K562 treated with DMSO at 1 percent for 12 hours (cell line): ENCODE results near the gene SNCB. TPM values are rescaled to one million over a fixed set of nuclear protein-coding genes. Genes with fewer than 3 reads are reported as not detected.

ENCODE experiments used
- total RNA-seq: library from RNA; unstranded; fragments of 300-600 nt; gene quantifications from 2 replicates; pipeline ENCODE4 v1.2.3, GENCODE V29; 2022; ENCODE audit not compliant: insufficient read depth

The SNCB gene
- total RNA-seq = not detected in 2 replicates

DNA sequence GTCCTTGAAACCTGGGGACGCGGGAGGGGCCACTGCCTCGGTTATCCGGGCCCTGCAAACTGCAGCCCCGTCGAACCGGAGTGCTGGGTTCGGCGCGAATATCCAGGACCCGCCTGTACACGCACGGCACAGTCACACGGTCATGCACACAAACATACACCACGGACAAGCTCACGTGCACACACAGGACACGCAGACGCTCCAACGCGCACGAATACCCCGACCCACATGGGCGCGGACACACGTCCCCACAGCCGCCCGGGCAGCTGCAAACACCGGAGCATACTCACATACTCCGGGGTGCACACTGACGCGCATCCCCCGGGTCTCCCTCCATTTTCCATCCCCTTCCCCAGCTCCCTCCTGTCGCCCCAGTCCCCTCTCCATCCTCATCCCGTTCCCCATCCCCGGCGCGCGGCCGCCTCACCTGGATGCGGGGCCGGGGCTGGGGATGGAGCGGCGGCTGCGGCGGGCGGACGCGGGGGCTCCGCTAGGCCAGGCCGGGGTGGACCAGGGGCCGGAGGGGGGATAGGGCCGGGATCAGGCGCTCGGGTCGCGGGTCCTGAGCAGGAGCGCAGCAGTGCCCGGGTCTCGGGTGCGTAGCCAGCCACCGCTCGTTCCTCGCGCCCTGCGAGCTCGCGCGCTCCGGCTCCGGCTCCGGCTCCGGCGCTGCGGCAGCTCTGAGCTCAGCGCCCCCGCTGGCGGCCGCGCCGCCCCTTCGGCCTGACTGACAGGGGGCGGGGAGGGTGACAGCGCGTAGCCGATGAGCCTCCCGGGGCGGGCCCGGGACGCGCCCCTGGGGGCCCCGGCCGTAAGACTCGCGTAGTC is at the start of gene SNCB, which contains the start of gene EIF4E1B:
SNCB (minus strand) TSS at position 682 of the 828 bp plus-strand sequence. CDS start 880 bp downstream, outside the sequence.
EIF4E1B (plus strand) TSS at position 823 of the 828 bp plus-strand sequence. CDS start 12,113 bp downstream, outside the sequence.

DNA sequence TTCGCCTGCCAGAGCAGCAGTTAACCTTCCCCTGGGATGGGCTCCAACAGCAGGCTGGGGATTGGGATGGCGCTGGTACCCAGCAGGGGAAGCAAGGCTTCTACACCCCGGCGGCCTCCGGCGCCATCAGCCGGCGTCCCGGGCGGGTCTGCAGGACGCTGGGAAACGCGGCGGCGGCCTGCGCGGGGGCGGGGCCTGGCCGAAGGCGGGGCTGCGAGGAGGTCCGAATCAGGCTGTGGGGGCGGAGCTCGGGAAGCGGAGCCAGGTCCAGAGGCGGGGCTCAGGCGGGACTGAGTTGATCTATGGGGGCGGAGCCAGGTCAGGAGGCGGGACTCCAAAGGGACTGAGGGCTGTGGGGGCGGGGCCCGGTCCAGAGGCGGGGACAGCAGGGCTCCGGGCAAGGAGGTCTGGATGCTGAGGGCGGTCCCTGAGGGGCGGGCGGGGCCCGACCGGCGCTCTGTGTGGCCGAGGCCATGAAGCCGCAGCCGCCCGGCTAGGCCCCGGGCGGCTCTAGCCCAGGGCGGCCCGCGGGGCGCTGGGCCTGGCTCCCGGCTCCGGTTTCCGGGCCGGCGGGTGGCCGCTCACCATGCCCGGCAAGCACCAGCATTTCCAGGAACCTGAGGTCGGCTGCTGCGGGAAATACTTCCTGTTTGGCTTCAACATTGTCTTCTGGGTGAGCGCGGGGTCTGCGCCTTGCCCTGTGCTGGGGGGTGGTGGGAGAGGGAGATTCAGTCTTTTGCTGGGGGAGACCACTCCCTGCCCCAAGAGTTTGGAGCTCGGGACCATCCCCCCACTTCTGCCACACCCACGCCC is 16.9 kb upstream of the SNCB start, which contains the start of gene TSPAN17:
TSPAN17 (plus strand) TSS at position 455 of the 813 bp plus-strand sequence; CDS start at position 587, 132 bp downstream.

DNA sequence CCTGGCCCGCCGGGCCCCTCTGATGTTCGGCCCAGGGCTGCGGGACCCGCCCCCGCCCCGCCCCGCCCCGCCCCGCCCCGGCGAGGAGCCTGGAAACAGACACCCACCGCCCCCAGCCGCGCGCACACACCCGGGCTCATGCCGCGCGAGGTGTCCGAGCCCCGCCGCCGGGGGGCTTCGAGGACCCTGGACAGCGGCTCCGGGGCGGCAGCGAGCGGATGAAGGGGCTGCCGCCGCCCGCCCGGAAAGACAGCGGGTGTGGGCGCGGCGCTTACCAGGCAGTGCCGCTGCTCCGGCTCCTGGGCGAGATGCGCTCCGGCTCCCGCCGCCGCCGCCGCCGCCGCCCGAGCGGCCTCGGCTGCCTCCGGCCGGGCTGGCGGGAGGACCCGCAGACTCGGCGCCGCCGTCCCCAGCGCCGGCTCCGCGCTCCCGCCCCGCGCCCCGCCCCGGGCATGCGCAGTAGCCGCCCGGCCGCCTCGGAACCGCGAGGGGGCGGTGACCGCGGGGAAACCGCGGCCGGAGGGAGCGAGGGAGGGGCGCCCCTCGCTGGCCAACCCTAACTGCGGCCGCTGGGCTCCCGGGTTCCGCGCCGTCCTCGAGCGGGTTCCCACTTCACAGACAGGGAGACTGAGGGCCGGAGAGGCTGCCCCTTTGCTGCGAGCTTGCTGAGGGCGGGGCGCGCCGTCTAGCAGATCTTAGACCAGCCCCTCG is 20.5 kb downstream of the SNCB start, which contains the start of gene GPRIN1:
GPRIN1 (minus strand) TSS at position 433 of the 711 bp plus-strand sequence. CDS start 10,322 bp downstream, outside the sequence.

Other genes with a start within 250 kb of the SNCB start
- 16.0 and 16.6 TPM in 2 replicates for gene NOP16, start 241.9 kb downstream of the SNCB start, total RNA-seq
- 369 and 440 TPM in 2 replicates for gene HIGD2A, start 241.8 kb downstream of the SNCB start, total RNA-seq
- 65.2 and 101 TPM in 2 replicates for gene CLTB, start 214.0 kb downstream of the SNCB start, total RNA-seq
- 12.3 and 34.1 TPM in 2 replicates for gene FAF2, start 182.1 kb downstream of the SNCB start, total RNA-seq
- 13.1 and 40.1 TPM in 2 replicates for gene RNF44, start 93.1 kb downstream of the SNCB start, total RNA-seq
- not detected in 2 replicates for gene CDHR2, start 81.2 kb downstream of the SNCB start, total RNA-seq
- 6.2 and 6.3 TPM in 2 replicates for gene GPRIN1, start 20.4 kb downstream of the SNCB start, total RNA-seq
- not detected in 2 replicates for gene EIF4E1B, start 141 bp upstream of the SNCB start, total RNA-seq
- gene TSPAN17, start 16.9 kb upstream of the SNCB start, total RNA-seq = 39.6 and 66.1 TPM in 2 replicates
- gene UNC5A, start 180.0 kb upstream of the SNCB start, total RNA-seq = not detected in 2 replicates